Endothelial cell of umbilical vein (primary cell): ENCODE results near the gene RAB36.

Source experiments
- EZH2 ChIP-seq: IDR thresholded peaks from 2 replicates; pipeline ENCODE4 v1.6.1; 2012; ENCODE audit warnings: borderline replicate concordance, low read depth, mild to moderate bottlenecking, moderate library complexity, low read length, inconsistent platforms; ENCODE audit not compliant: severe bottlenecking
- MAX ChIP-seq: IDR thresholded peaks from 2 replicates; pipeline ENCODE4 v1.6.1; 2011; ENCODE audit not compliant: insufficient read depth, insufficient read length
- POLR2A ChIP-seq: IDR thresholded peaks from 2 replicates; pipeline ENCODE4 v1.6.1; 2012; ENCODE audit warnings: low read depth, mild to moderate bottlenecking, control low read depth, low read length
- POLR2AphosphoS5 ChIP-seq: IDR thresholded peaks from 2 replicates; pipeline ENCODE4 v1.6.1; 2012; ENCODE audit warnings: low read depth, mild to moderate bottlenecking, control low read depth, low read length, moderate library complexity; ENCODE audit not compliant: insufficient read depth
- TF ChIP-seq, protein P1 (sequence below), 2 donors: IDR thresholded peaks; 1 replicate in 1 of 2; 2 replicates in 1 of 2; pipeline ENCODE4 v1.5.1; 2011; ENCODE audit warnings: low read length in 2 of 2, mild to moderate bottlenecking in 2 of 2, moderate library complexity in 2 of 2, control low read depth in 1 of 2, inconsistent platforms in 1 of 2, low read depth in 1 of 2; ENCODE audit not compliant: insufficient read depth in 1 of 2; ENCODE audit errors: extremely low read depth in 1 of 2

- TF ChIP-seq, protein P1, sequence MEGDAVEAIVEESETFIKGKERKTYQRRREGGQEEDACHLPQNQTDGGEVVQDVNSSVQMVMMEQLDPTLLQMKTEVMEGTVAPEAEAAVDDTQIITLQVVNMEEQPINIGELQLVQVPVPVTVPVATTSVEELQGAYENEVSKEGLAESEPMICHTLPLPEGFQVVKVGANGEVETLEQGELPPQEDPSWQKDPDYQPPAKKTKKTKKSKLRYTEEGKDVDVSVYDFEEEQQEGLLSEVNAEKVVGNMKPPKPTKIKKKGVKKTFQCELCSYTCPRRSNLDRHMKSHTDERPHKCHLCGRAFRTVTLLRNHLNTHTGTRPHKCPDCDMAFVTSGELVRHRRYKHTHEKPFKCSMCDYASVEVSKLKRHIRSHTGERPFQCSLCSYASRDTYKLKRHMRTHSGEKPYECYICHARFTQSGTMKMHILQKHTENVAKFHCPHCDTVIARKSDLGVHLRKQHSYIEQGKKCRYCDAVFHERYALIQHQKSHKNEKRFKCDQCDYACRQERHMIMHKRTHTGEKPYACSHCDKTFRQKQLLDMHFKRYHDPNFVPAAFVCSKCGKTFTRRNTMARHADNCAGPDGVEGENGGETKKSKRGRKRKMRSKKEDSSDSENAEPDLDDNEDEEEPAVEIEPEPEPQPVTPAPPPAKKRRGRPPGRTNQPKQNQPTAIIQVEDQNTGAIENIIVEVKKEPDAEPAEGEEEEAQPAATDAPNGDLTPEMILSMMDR (IDR thresholded peaks at IDR 0.05; ENCODE audit: extremely low read depth in 1 of 2, insufficient read depth in 1 of 2, low read depth in 1 of 2, low read length in 2 of 2), result no peak
- TF ChIP-seq POLR2A, result no peak
- TF ChIP-seq POLR2AphosphoS5, result no peak
- TF ChIP-seq EZH2, result no peak
- no peak for TF ChIP-seq MAX
Measured at GRCh38 chr22:23176645-23177027, 31.4 kb downstream of the RAB36 start.
